Uterus (tissue), 4 donors: ENCODE measurements around the gene C11orf24. TPM values are rescaled to one million over a fixed set of nuclear protein-coding genes. Genes with fewer than 3 reads are reported as not detected.

Experiments used
- DNase-seq, 2 donors: peaks; one replicate each; pipeline ENCODE4 v3.0.0-alpha.2; 2019 to 2020
- H3K27ac ChIP-seq, 2 donors: fragments of 200-600 bp; sonication (generic); 1 replicate in 1 of 2; 2 replicates in 1 of 2; pipeline ENCODE4 v1.5.1; 2016 to 2018
- H3K27me3 ChIP-seq, 2 donors: fragments of 200-600 bp; sonication (generic); one replicate each; pipeline ENCODE4 v1.5.1; 2018 to 2019; ENCODE audit warnings: control low read depth in 1 of 2
- H3K36me3 ChIP-seq, 2 donors: fragments of 200-600 bp; sonication (generic); one replicate each; pipeline ENCODE4 v1.5.1; 2019; ENCODE audit warnings: control low read depth in 1 of 2
- H3K4me1 ChIP-seq, 2 donors: fragments of 200-600 bp; sonication (generic); one replicate each; pipeline ENCODE4 v1.5.1; 2018 to 2019; ENCODE audit warnings: control low read depth in 1 of 2
- H3K4me3 ChIP-seq, 2 donors: fragments of 200-600 bp; sonication (generic); 1 replicate in 1 of 2; 2 replicates in 1 of 2; pipeline ENCODE4 v1.5.1; 2018 to 2019; ENCODE audit warnings: mild to moderate bottlenecking in 1 of 2
- H3K9me3 ChIP-seq, 2 donors: fragments of 200-600 bp; sonication (generic); one replicate each; pipeline ENCODE4 v1.5.1; 2019; ENCODE audit warnings: control low read depth in 1 of 2
- CTCF ChIP-seq, 4 experiments: fragments of 200-600 bp in 2 of 4; fragments of 450-650 bp in 2 of 4; sonication (generic) in 2 of 4; IDR thresholded peaks; one replicate each; pipeline ENCODE4 v1.5.1; 2016 to 2019; ENCODE audit warnings: antibody characterized with exemption in 4 of 4, mild to moderate bottlenecking in 2 of 4, moderate library complexity in 1 of 4
- POLR2A ChIP-seq, 2 donors: fragments of 450-650 bp; IDR thresholded peaks; one replicate each; pipeline ENCODE4 v1.6.1; 2016; ENCODE audit warnings: antibody characterized with exemption in 2 of 2, mild to moderate bottlenecking in 1 of 2, moderate library complexity in 1 of 2
- intact Hi-C: fragments of 100-400 bp; cut with DNase I; formaldehyde crosslinking; loops from one replicate; pipeline ENCODE4 v1.15.1; 2023; ENCODE audit warnings: low total_unique reads
- total RNA-seq, 4 donors: library from RNA; depleted of rRNA in 3 of 4; stranded (reverse); fragments of >200 nt in 3 of 4; gene quantifications; one replicate each; pipeline versions ENCODE4 v1.1.0 to v1.2.4, GENCODE V29; 2014 to 2023
- donor health status: DM: yes; HTN: yes; CAD: no.

Gene C11orf24
- total RNA-seq, 4 donors from 2014 or later = 23.2 to 136 (median 33.4) TPM

DNA sequence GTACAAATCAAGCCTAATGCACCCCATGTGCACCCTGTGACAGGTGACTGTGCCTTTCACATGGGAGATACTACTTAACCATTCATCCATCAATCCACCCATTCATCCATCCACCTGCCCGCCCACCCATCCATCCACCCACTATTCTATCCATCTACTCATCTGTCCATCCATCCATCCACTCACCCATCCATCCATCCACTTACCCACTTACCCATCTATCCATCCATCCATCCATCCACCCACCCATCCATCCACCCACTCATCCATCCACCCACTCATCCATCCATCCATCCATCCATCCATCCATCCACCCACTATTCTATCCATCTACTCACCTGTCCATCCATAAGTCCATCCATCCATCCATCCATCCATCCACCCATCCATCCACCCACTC, 7.5 kb downstream of the C11orf24 start:
- DNase-seq = no peak
- Histone ChIP-seq H3K9me3 (no peaks in the 10 kb centered on the region), H3K36me3 (no peaks in the 10 kb centered on the region), H3K27ac (no peak overlapping the region), H3K4me3 (no peak overlapping the region), H3K4me1 (peaks cover 0 to under 1% of the 10 kb centered on the region in 2 donors), H3K27me3 (no peaks in the 10 kb centered on the region)
- TF ChIP-seq POLR2A (IDR thresholded peaks at IDR 0.05) (no peak), CTCF (IDR thresholded peaks at IDR 0.05) (no peak)
- intact Hi-C loops = loop anchor here (5.0 kb wide), 1 partner anchor 178 kb away; no protein-coding TSS in a partner anchor

DNA sequence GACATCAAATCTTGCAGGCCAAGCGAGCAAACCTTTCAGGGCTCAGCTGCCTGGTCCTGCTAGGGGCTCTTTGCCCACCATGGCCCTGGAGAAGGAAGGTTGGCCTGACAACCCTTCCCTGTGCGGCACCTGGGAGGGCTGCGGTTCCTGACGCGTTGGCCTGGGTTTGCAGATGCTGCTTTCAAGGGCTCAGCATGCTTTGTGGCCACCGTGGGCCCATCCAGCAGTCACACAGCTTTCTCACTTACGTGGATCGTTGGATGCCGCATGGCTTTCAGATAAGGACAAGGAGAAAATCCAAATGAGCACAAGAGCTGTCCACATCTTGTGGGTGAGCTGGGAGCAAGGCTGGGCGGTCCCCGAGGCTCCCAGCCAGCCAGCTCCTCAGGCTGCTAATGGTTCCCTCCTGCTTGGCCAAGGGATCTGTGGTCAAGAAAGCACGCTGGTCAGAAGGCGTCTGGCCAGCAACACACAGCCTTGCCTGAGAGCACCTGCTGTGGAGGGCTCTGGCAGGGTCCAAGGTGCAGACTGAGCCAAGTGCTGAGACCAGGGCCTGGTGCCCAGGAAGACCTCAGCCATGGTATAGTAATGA, 8.2 kb downstream of the C11orf24 start:
- Histone ChIP-seq H3K36me3 (no peaks in the 10 kb centered on the region), H3K4me1 (no peaks in the 10 kb centered on the region), H3K27me3 (no peaks in the 10 kb centered on the region), H3K4me3 (no peak overlapping the region), H3K9me3 (no peaks in the 10 kb centered on the region), H3K27ac (no peak overlapping the region)
- no peak for DNase-seq
- TF ChIP-seq CTCF (IDR thresholded peaks at IDR 0.05) = no peak
- TF ChIP-seq POLR2A (IDR thresholded peaks at IDR 0.05) = no peak
- intact Hi-C loops = loop anchor here (5.0 kb wide), 1 partner anchor 179 kb away; no protein-coding TSS in a partner anchor

- Histone ChIP-seq H3K27ac (no peak overlapping the region), H3K4me3 (no peak overlapping the region), H3K4me1 (no peaks in the 10 kb centered on the region), H3K36me3 (no peaks in the 10 kb centered on the region), H3K27me3 (no peaks in the 10 kb centered on the region), H3K9me3 (no peaks in the 10 kb centered on the region)
- intact Hi-C loops = loop anchor here (5.0 kb wide), 1 partner anchor 180 kb away; no protein-coding TSS in a partner anchor
- DNase-seq = no peak
- TF ChIP-seq CTCF (IDR thresholded peaks at IDR 0.05) = no peak
- no peak for TF ChIP-seq POLR2A (IDR thresholded peaks at IDR 0.05)
Measured at GRCh38 chr11:68262544-68262827, 9.3 kb downstream of the C11orf24 start.

DNA sequence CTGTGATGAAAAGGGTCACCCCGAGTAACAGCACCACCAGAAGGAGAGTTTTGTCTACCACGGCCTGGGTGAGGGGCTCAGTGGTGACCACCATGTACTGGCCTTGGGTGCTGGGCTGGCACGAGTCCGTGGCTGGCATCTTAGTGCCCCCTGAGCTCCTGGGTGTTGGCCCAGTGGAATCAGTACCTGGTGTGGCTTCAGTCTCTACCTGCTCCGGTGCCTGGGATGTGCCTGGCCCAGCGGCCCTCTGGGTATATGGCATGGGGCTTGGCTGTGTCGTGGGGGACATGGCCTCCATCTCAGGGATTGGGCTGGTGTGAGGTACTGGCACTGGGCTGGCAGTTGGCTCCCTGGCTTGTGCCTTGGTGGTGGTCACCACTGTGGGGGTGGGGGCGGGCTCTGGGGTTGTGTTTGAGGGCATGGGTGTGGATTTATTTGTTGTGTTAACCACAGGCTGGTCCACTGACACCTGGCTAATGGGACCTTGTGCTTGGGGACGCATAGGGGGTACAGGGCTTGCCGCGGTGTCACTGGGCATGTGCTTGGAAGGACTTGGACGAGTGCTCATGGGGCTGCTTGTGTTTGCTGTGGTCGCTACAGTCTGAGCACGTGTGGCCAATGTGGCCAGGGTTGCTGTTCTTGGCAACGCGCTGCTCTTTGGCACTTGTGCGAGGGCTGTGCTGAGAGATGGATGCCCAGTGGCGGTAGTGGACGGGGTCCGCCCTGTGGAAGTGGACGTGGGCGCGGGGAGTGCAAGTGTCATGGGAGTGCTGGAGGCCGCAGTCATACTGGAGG, 9.8 kb downstream of the C11orf24 start:
- intact Hi-C loops = loop anchor here (5.0 kb wide), 1 partner anchor 180 kb away; no protein-coding TSS in a partner anchor
- no peak for TF ChIP-seq CTCF (IDR thresholded peaks at IDR 0.05)
- TF ChIP-seq POLR2A (IDR thresholded peaks at IDR 0.05) = no peak
- H3K36me3 ChIP-seq = no peaks in the 10 kb centered on the region

GRCh38 chr11:68261006-68261405, 10.8 kb downstream of the C11orf24 start:
- no peaks in the 10 kb centered on the region for H3K9me3 ChIP-seq
- no peaks in the 10 kb centered on the region for H3K36me3 ChIP-seq
- H3K27me3 ChIP-seq = no peaks in the 10 kb centered on the region
- no peak overlapping the region for H3K27ac ChIP-seq
- intact Hi-C loops = loop anchor here (5.0 kb wide), 1 partner anchor 181 kb away; no protein-coding TSS in a partner anchor
- no peak for DNase-seq
- TF ChIP-seq CTCF (IDR thresholded peaks at IDR 0.05) (no peak), POLR2A (IDR thresholded peaks at IDR 0.05) (no peak)
- peaks cover 5 to 8% of the 10 kb centered on the region in 2 donors for H3K4me1 ChIP-seq
- no peak overlapping the region for H3K4me3 ChIP-seq

More for the DNA sequence above, 9.8 kb downstream of the C11orf24 start:
- Histone ChIP-seq H3K27me3 (no peaks in the 10 kb centered on the region), H3K4me1 (peaks cover 0 to 1% of the 10 kb centered on the region in 2 donors), H3K4me3 (no peak overlapping the region), H3K27ac (no peak overlapping the region), H3K9me3 (no peaks in the 10 kb centered on the region)
- DNase-seq = no peak
